HepG2 (cell line): ENCODE data around the gene AGK. TPM values are rescaled to one million over a fixed set of nuclear protein-coding genes. Genes with fewer than 3 reads are reported as not detected.

Source experiments
- ATAC-seq: fragments of 200-7000 bp; cut with Tn5 transposase; 3 replicates; pipeline ENCODE4 v1.9.1; 2020; ENCODE audit warnings: mild to moderate bottlenecking, moderate library complexity
- BruUV-seq: library from RNA; stranded (reverse); fragments of 400-500 nt; replicated peaks from 2 replicates; lab custom pipeline; 2021; lab: Mats Ljungman, UMichigan
- CTCF ChIA-PET: fragments of 300-600 bp; formaldehyde crosslinking; extraction: SDS; loops from one replicate; lab custom pipeline; 2021; ENCODE audit warnings: low total read pairs, inconsistent platforms, low intra/inter-chr PET ratio; lab: Yijun Ruan, JAX
- POLR2A ChIA-PET: fragments of 350-600 bp; sonication (Branson Sonifier 250); formaldehyde crosslinking; loops from one replicate; lab custom pipeline; 2020; ENCODE audit warnings: antibody characterized with exemption, inconsistent platforms; lab: Yijun Ruan, JAX
- DNase-seq: peaks from one replicate; pipeline ENCODE4 v3.0.0-alpha.2; 2015; ENCODE audit warnings: low spot score
- FAIRE-seq: peaks from 3 replicates; lab custom pipeline; 2011; peaks lifted over from hg19 to GRCh38; lab: Jason Lieb, UNC
- H2AFZ ChIP-seq: one replicate; pipeline ENCODE4 v1.6.1; 2011; ENCODE audit warnings: low read length, inconsistent platforms
- H3K27ac ChIP-seq: fragments of 300-600 bp; 3 replicates; pipeline ENCODE4 v1.8.0; 2011; ENCODE audit warnings: mixed run types, mild to moderate bottlenecking, mixed read lengths, low read length, inconsistent platforms; ENCODE audit not compliant: insufficient read depth; ENCODE audit errors: extremely low read length
- H3K27me3 ChIP-seq, 2 experiments: fragments of 200-600 bp in 1 of 2; 2 replicates in 1 of 2; 3 replicates in 1 of 2; pipeline versions ENCODE4 v1.6.0 to v1.8.0; 2011; ENCODE audit warnings: low read length in 2 of 2, mild to moderate bottlenecking in 2 of 2, moderate library complexity in 2 of 2, inconsistent platforms in 1 of 2; ENCODE audit not compliant: insufficient read depth in 2 of 2, control insufficient read depth in 1 of 2
- H3K36me3 ChIP-seq, 2 experiments: fragments of 200-600 bp in 1 of 2; replicated peaks in 1 of 2; 2 replicates in 1 of 2; 3 replicates in 1 of 2; pipeline versions ENCODE4 v1.5.1 to v1.8.0; 2011; ENCODE audit warnings: low read length in 2 of 2, inconsistent platforms in 1 of 2; ENCODE audit not compliant: insufficient read depth in 2 of 2, control insufficient read depth in 1 of 2
- H3K4me1 ChIP-seq: 2 replicates; pipeline ENCODE4 v1.5.1; 2012; ENCODE audit warnings: low read length, inconsistent platforms; ENCODE audit not compliant: insufficient read depth
- H3K4me2 ChIP-seq: 2 replicates; pipeline ENCODE4 v1.6.0; 2011; ENCODE audit warnings: low read depth, low read length, inconsistent platforms
- H3K4me3 ChIP-seq, 3 experiments: fragments of 200-600 bp in 1 of 3; sonication (generic), shearing (Covaris generic) in 1 of 3; replicated peaks in 1 of 3; 2 replicates each; pipeline ENCODE4 v1.5.1; 2011 to 2016; ENCODE audit warnings: low read length in 3 of 3, inconsistent platforms in 2 of 3, low read depth in 2 of 3, mild to moderate bottlenecking in 2 of 3, control low read depth in 1 of 3, mixed read lengths in 1 of 3; ENCODE audit not compliant: insufficient read depth in 1 of 3
- H3K79me2 ChIP-seq: one replicate; pipeline ENCODE4 v1.6.1; 2011; ENCODE audit warnings: low read length, inconsistent platforms; ENCODE audit not compliant: insufficient read depth
- H3K9ac ChIP-seq: 2 replicates; pipeline ENCODE4 v1.6.0; 2011; ENCODE audit warnings: mild to moderate bottlenecking, low read depth, low read length, inconsistent platforms; ENCODE audit not compliant: insufficient read depth
- H3K9me3 ChIP-seq: 2 replicates; pipeline ENCODE4 v1.5.1; 2012; ENCODE audit warnings: mild to moderate bottlenecking, low read length
- H4K20me1 ChIP-seq: 2 replicates; pipeline ENCODE4 v1.6.0; 2011; ENCODE audit warnings: inconsistent platforms, mild to moderate bottlenecking, low read length, moderate library complexity; ENCODE audit not compliant: insufficient read depth
- CEBPB ChIP-seq: IDR thresholded peaks from 2 replicates; pipeline ENCODE4 v1.6.1; 2011; ENCODE audit warnings: low read depth, low read length, improper control_type of control experiment, borderline replicate concordance
- GABPB1 ChIP-seq: IDR thresholded peaks from 2 replicates; pipeline ENCODE4 v1.6.1; 2016; ENCODE audit warnings: mild to moderate bottlenecking, missing genetic modification reagents, moderate library complexity, missing compliant biosample characterization
- HNRNPK ChIP-seq: fragments of 200-400 bp; formaldehyde crosslinking; IDR thresholded peaks from 2 replicates; pipeline ENCODE4 v1.6.1; 2018; ENCODE audit warnings: low read length, low read depth, moderate library complexity, mild to moderate bottlenecking; ENCODE audit not compliant: poor library complexity, severe bottlenecking
- KDM5B ChIP-seq: sonication (generic); formaldehyde crosslinking; IDR thresholded peaks from 2 replicates; pipeline ENCODE4 v1.4.0; 2020; ENCODE audit warnings: missing genetic modification reagents, mild to moderate bottlenecking, borderline replicate concordance
- MAX ChIP-seq: IDR thresholded peaks from 2 replicates; pipeline ENCODE4 v1.6.1; 2012; ENCODE audit warnings: inconsistent platforms
- POLR2A ChIP-seq, 2 experiments: IDR thresholded peaks; 2 replicates each; pipeline ENCODE4 v1.6.1; 2011; ENCODE audit warnings: low read depth in 2 of 2, low read length in 2 of 2, mild to moderate bottlenecking in 1 of 2, moderate library complexity in 1 of 2; ENCODE audit not compliant: insufficient read depth in 1 of 2
- POLR2G ChIP-seq: fragments of 200-400 bp; formaldehyde crosslinking; IDR thresholded peaks from 2 replicates; pipeline ENCODE4 v1.6.1; 2018; ENCODE audit warnings: mild to moderate bottlenecking, low read depth, low read length, moderate library complexity
- RBFOX2 ChIP-seq: fragments of 200-400 bp; formaldehyde crosslinking; IDR thresholded peaks from 2 replicates; pipeline ENCODE4 v1.6.1; 2017; ENCODE audit warnings: low read depth, mild to moderate bottlenecking, low read length
- SAP130 ChIP-seq: IDR thresholded peaks from 2 replicates; pipeline ENCODE4 v1.6.1; 2016; ENCODE audit warnings: low read depth
- SMARCC2 ChIP-seq: fragments of 450-650 bp; IDR thresholded peaks from 2 replicates; pipeline ENCODE4 v1.6.1; 2017; ENCODE audit warnings: antibody characterized with exemption, mild to moderate bottlenecking
- SSRP1 ChIP-seq: IDR thresholded peaks from 2 replicates; pipeline ENCODE4 v1.6.1; 2016; ENCODE audit warnings: control low read depth
- YEATS4 ChIP-seq: sonication (generic); formaldehyde crosslinking; IDR thresholded peaks from 2 replicates; pipeline ENCODE4 v1.4.0; 2020; ENCODE audit warnings: missing genetic modification reagents, borderline replicate concordance
- ZFY ChIP-seq: sonication (generic); formaldehyde crosslinking; IDR thresholded peaks from 2 replicates; pipeline ENCODE4 v1.4.0; 2020; ENCODE audit warnings: missing genetic modification reagents
- ZSCAN12 ChIP-seq: sonication (generic); formaldehyde crosslinking; IDR thresholded peaks from 2 replicates; pipeline ENCODE4 v1.9.0; 2021; ENCODE audit warnings: mild to moderate bottlenecking, missing genetic modification reagents
- ZSCAN29 ChIP-seq: sonication (generic); formaldehyde crosslinking; conservative IDR thresholded peaks from 2 replicates; pipeline ENCODE4 v1.4.0; 2020; ENCODE audit warnings: mild to moderate bottlenecking, missing genetic modification reagents
- WGBS: methylation state at CpG from one replicate; pipeline ENCODE4 v1.1.6; 2017; ENCODE audit warnings: low lambda C conversion rate; 5-methylcytosine and 5-hydroxymethylcytosine counted together
- in situ Hi-C: cut with HindIII; loops from 2 replicates; pipeline ENCODE4 v1.10.0; 2017; ENCODE audit warnings: low pct_unique_long_range_greater_than_20kb; ENCODE audit not compliant: extremely low pct_ligation_motif_present
- intact Hi-C: fragments of 100-400 bp; cut with micrococcal nuclease; formaldehyde crosslinking; loops from one replicate; pipeline ENCODE4 v1.10.0; 2022; ENCODE audit not compliant: unreplicated experiment
- polyA plus RNA-seq, 8 experiments: library from polyadenylated mRNA; depleted of rRNA in 3 of 8; stranded (reverse) in 7 of 8; unstranded in 1 of 8; fragments of >200 nt; fragmentation: Illumina TruSeq in 4 of 8; extraction: Trizol in 4 of 8; gene quantifications; 2 replicates each; pipeline versions ENCODE4 v1.2.1 to v1.2.3, GENCODE V29; 2011 to 2016; ENCODE audit warnings: low read depth in 4 of 8, missing spikeins in 1 of 8, mixed read lengths in 1 of 8; ENCODE audit not compliant: insufficient read depth in 1 of 8
- total RNA-seq, 5 experiments: library from RNA; depleted of rRNA; stranded (reverse); fragments of >200 nt; fragmentation: Illumina TruSeq; extraction: Trizol; gene quantifications; 2 replicates each; pipeline ENCODE4 v1.2.3, GENCODE V29; 2016; ENCODE audit warnings: low read depth in 1 of 5
- TF ChIP-seq, protein P1 (sequence below): sonication (generic); formaldehyde crosslinking; IDR thresholded peaks from 2 replicates; pipeline ENCODE4 v1.4.0; 2020; ENCODE audit warnings: missing genetic modification reagents
- TF ChIP-seq, protein P2 (sequence below): sonication (generic); formaldehyde crosslinking; IDR thresholded peaks from 2 replicates; pipeline ENCODE4 v1.4.0; 2020; ENCODE audit warnings: mild to moderate bottlenecking, missing genetic modification reagents
- TF ChIP-seq, protein P3 (sequence below): IDR thresholded peaks from 2 replicates; pipeline ENCODE4 v1.6.1; 2016; ENCODE audit warnings: mild to moderate bottlenecking, missing biosample characterization, missing genetic modification reagents

AGK gene
- total and polyA plus RNA-seq, 2 of the 13 experiments (the other 11 are each of a cell fraction or from before 2014, with no cell fraction given), result 23.7 to 30.1 TPM

DNA sequence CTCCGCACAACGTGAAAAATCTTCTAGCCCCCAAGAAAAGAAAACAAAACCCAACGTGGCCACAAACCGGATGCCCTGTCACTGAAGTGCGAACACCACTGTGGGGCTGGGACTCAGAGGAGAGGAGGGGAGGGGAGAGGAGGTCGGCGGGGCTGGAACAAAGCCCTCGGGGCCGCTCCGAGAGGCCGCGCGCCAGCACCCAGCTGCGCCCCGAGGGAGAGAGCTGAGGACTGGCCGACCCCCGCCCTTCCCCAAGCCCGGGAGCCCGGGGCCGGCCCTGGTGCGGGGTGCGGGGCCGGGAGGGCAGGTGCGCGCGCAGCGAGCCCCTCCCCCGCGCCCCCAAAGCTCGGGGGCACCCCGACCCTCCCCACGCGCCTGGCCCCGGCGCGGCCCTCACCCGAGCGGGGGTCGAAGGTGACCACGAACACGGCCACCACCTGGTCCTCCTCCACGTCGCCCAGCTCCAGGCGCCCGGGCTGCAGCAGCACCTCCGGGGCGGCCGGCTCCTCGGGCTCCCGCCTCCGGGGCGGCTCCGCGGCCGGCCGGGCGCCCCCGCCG is 150.4 kb downstream of the AGK start:
- H3K27ac ChIP-seq, result no peak overlapping the region
- H3K9ac ChIP-seq, result peak overlapping the region; percentile 60; the same call in 1 of the 2 replicates
- in situ Hi-C loops (no loop called here), intact Hi-C loops (loop anchor here (1.0 kb wide), 1 partner anchor 47 kb away; no protein-coding TSS in a partner anchor)
- H4K20me1 ChIP-seq, result 0 out of 2 replicates have a peak, but pooled peaks cover 2% of the 10 kb centered on the region
- ChIA-PET POLR2A (interaction anchor here (1.5 to 2.9 kb wide), 3 partner anchors 12 to 150 kb away, joined by 4 to 17 read pairs (median 5); partner anchors contain the start of genes AGK and SSBP1), CTCF (no interaction called here)
- H3K27me3 ChIP-seq, result peaks cover 0 to 19% of the 10 kb centered on the region in 2 experiments; a peak in 3 of 5 replicates
- BruUV-seq, result no TSS peak
- 0% methylated on average over 2 of the region's 59 CpGs for WGBS
- peak overlapping the region; percentile 72 to 85 (median 76); a peak in 5 of 6 replicates for H3K4me3 ChIP-seq
- ATAC-seq, result peak; percentile 86
- H2AFZ ChIP-seq, result no peak overlapping the region
- H3K9me3 ChIP-seq, result no peaks in the 10 kb centered on the region
- no peaks in the 10 kb centered on the region for H3K79me2 ChIP-seq
- no peak for DNase-seq
- peak overlapping the region; percentile 55; the same call in 1 of the 2 replicates for H3K4me2 ChIP-seq
- FAIRE-seq, result no peak
- H3K36me3 ChIP-seq, result no peaks in the 10 kb centered on the region
- no peak for TF ChIP-seq ZSCAN29 (CRISPR knock-in tag)
- peak; percentile 24; the same call in 1 of the 2 replicates for TF ChIP-seq MAX
- TF ChIP-seq POLR2G, result 0 out of 2 replicates have a peak, but pooled peaks have one; percentile 26
- TF ChIP-seq, protein P1, sequence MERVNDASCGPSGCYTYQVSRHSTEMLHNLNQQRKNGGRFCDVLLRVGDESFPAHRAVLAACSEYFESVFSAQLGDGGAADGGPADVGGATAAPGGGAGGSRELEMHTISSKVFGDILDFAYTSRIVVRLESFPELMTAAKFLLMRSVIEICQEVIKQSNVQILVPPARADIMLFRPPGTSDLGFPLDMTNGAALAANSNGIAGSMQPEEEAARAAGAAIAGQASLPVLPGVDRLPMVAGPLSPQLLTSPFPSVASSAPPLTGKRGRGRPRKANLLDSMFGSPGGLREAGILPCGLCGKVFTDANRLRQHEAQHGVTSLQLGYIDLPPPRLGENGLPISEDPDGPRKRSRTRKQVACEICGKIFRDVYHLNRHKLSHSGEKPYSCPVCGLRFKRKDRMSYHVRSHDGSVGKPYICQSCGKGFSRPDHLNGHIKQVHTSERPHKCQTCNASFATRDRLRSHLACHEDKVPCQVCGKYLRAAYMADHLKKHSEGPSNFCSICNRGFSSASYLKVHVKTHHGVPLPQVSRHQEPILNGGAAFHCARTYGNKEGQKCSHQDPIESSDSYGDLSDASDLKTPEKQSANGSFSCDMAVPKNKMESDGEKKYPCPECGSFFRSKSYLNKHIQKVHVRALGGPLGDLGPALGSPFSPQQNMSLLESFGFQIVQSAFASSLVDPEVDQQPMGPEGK (CRISPR knock-in tag), result peak; percentile 22; the same call in 1 of the 2 replicates
- peak; percentile 82 for TF ChIP-seq HNRNPK
- TF ChIP-seq, protein P2, sequence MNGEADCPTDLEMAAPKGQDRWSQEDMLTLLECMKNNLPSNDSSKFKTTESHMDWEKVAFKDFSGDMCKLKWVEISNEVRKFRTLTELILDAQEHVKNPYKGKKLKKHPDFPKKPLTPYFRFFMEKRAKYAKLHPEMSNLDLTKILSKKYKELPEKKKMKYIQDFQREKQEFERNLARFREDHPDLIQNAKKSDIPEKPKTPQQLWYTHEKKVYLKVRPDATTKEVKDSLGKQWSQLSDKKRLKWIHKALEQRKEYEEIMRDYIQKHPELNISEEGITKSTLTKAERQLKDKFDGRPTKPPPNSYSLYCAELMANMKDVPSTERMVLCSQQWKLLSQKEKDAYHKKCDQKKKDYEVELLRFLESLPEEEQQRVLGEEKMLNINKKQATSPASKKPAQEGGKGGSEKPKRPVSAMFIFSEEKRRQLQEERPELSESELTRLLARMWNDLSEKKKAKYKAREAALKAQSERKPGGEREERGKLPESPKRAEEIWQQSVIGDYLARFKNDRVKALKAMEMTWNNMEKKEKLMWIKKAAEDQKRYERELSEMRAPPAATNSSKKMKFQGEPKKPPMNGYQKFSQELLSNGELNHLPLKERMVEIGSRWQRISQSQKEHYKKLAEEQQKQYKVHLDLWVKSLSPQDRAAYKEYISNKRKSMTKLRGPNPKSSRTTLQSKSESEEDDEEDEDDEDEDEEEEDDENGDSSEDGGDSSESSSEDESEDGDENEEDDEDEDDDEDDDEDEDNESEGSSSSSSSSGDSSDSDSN, result peak; percentile 38; the same call in 1 of the 2 replicates
- no peak for TF ChIP-seq SMARCC2
- 0 out of 2 replicates have a peak, but pooled peaks have one; percentile 30 for TF ChIP-seq KDM5B (CRISPR knock-in tag)
- no peak for TF ChIP-seq CEBPB
- 0 out of 2 replicates have a peak, but pooled peaks have one; percentile 16 for TF ChIP-seq SAP130 (CRISPR knock-in tag)
- no peak for TF ChIP-seq SSRP1 (CRISPR knock-in tag)
- TF ChIP-seq, protein P3, sequence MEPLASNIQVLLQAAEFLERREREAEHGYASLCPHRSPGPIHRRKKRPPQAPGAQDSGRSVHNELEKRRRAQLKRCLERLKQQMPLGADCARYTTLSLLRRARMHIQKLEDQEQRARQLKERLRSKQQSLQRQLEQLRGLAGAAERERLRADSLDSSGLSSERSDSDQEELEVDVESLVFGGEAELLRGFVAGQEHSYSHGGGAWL, result no peak
- TF ChIP-seq GABPB1, result 0 out of 2 replicates have a peak, but pooled peaks have one; percentile 17
- TF ChIP-seq ZFY, result 0 out of 2 replicates have a peak, but pooled peaks have one; percentile 21
- peak; percentile 32; the same call in 1 of the 2 replicates for TF ChIP-seq YEATS4 (CRISPR knock-in tag)
- peak; percentile 47; the same call in 1 of the 2 replicates for TF ChIP-seq RBFOX2
- no peak for TF ChIP-seq ZSCAN12 (CRISPR knock-in tag)
- TF ChIP-seq POLR2A (IDR thresholded peaks at IDR 0.05; ENCODE audit: insufficient read depth in 1 of 2, low read depth in 2 of 2, low read length in 2 of 2), result peak in 1 of 2 experiments; percentile 10; a peak in 2 of 4 replicates
- H3K4me1 ChIP-seq, result peaks cover 49% of the 10 kb centered on the region
